M059J (cell line): ENCODE data around the gene FAM210B. TPM values are rescaled to one million over a fixed set of nuclear protein-coding genes. Genes with fewer than 3 reads are reported as not detected.
"Not testable (repeated sequence)": the region's sequence is repeated elsewhere in the genome, so short reads cannot be mapped to it uniquely, and the experiment has no call there.

Experiments used
- DNase-seq: peaks from one replicate; pipeline ENCODE4 v3.0.0-alpha.2; 2012; ENCODE audit warnings: low read depth
- total RNA-seq: library from RNA; depleted of rRNA; stranded (reverse); fragments of >200 nt; shearing (Covaris generic); gene quantifications from 2 replicates; pipeline ENCODE4 v1.2.3, GENCODE V29; 2014; rRNA removed

The FAM210B gene, protein sequence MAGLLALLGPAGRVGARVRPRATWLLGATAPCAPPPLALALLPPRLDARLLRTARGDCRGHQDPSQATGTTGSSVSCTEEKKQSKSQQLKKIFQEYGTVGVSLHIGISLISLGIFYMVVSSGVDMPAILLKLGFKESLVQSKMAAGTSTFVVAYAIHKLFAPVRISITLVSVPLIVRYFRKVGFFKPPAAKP
- 13.3 and 20.0 TPM in 2 replicates for total RNA-seq

DNA sequence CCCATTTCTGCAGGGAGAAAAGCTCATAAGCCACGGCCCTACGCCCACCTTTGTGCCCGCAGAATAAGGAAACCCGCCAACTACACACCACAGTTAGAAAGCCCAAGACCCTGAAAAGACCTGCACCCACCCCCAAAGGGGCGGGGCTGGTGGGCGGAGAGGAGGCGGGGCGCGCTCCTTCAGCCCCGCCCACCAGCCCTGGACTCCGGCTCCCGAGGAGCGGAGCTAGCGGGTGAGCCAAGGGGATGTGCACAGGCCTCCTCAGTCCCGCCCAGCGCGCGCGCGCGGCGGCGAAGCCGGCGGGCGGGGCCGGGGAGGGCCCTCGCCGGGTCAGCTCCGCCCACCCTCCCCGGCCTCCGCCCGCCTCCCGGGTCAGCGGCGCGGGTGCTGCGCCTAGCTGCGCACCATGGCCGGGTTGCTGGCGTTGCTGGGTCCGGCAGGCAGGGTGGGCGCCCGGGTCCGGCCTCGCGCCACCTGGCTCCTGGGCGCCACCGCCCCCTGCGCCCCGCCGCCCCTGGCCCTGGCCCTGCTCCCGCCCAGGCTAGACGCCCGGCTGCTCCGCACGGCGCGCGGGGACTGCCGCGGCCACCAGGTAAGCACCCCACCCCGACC lies at the start of gene FAM210B:
TSS of gene FAM210B (plus strand) at position 375 of the 612 bp plus-strand sequence. CDS start at position 407, 32 bp downstream.
- peak; percentile 92 for DNase-seq

DNA sequence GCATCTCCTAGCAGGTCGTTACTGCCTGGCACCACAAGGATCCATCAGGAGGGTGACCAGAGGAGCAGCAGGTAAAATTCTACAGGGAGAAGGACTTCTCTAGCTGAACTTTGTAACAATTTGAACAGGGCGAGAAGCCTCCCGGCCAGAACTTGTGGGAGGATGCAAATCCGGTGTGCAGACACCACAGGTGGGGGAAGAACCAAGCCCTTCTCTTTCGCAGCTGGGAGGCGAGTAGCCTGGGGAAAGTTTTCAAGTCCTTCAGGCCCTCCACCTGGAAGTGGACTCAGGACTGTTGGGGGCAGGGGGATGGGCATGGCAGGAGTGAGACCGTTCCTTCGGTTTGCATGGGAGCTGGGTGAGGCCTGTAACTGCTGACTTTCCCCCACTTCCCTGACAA lies 42.7 kb upstream of the FAM210B start:
- DNase-seq: no peak

DNA sequence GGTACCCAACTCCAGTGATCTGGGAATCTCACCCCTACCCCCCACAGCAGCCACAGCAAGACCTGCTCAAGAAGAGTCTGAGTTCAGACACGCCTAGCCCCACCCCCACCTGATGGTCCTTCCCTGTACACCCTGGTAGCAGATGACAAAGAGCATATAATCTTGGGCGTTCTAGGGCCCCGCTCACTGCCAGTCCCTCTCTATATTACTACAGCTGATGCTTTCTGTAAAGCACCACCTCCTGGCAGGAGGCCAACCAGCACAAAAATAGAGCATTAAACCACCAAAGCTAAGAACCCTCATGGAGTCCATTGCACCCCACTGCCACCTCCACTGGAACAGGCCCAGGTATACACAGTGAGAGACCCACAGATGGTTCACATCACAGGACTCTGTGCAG lies 42.3 kb upstream of the FAM210B start:
- no peak for DNase-seq

GRCh38 chr20:56322681-56323080 lies 36.1 kb upstream of the FAM210B start:
- DNase-seq: no peak

DNA sequence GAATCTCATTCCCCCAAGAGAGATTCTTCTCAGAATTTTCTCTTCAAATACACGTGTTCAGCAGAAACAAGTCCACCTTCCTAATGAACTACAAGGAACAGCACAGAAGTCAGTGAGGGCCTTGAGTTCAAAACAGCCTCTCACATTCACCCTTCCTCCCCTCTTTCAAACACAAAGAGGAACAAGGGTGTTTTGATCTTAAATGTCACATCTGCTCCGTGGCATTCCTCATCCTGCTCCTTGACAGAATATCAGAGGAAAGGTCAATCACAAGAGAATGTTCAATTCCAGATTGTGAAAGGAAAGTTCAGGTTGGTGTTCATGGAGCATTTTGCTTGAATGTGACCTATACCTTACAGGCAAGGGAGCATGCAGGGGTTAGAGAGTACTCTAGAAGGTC lies 35.6 kb upstream of the FAM210B start:
- DNase-seq: no peak

DNA sequence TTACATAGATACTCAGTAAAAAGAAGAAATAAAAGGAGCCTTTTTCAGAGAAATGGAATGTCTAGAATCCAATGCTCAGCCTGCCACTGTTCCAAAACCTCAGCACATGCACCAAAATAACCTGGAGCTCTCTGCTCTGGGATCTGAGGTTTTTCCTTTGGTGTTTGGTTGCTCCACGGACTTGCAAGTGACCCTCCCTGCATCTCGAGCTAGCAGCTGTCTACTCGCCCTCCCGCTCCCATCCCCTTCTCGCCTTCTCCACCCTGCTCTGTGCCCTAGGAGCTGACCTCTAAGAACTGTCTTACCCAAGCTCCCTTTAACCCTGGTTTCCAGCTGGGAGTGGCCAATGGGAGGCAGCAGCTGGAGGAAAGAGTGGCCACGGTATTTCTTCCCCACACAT lies 35.1 kb upstream of the FAM210B start:
- DNase-seq: no peak

GRCh38 chr20:56324806-56325205 lies 34.0 kb upstream of the FAM210B start:
- DNase-seq: no peak

DNA sequence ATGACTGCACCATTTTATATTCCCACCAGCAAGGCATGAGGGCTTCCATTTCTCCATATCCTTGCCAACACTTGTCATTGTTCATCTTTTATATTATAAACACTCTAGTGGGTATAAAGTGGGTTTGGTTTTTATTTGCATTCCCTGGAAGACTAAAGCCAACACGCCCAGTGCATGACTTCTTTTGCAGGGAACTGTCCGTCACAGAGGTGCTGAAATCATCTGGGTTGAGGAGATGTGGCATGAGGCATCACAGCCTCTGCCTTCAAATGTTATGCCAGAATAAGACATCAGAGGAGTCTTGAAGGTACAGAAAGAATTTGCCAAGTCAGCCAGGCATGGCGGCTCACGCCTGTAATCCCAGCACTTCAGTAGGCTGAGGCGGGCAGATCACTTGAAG lies 29.9 kb upstream of the FAM210B start:
- peak; percentile 35 for DNase-seq

DNA sequence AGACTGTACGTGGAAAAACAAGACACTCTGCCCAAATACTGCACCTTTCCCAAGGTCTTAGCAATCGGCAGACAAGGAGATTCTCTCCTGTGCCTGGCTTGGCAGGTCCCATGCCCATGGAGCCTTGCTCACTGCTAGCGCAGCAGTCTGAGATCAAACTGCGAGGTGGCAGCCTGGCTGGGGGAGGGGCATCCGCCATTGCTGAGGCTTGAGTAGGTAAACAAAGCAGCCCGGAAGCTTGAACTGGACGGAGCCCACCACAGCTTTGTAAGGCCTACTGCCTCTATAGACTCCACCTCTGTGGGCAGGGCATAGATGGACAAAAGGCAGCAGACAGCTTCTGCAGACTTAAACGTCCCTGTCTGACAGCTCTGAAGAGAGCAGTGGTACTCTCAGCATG lies 22.1 kb upstream of the FAM210B start:
- not testable (repeated sequence) for DNase-seq

- no peak for DNase-seq
These were observed 16.0 kb upstream of the FAM210B start for GRCh38 chr20:56342783-56343182.

GRCh38 chr20:56343861-56344381 lies 14.9 kb upstream of the FAM210B start:
- DNase-seq: peak; percentile 57

GRCh38 chr20:56345911-56346310 lies 12.9 kb upstream of the FAM210B start:
- DNase-seq: no peak

DNA sequence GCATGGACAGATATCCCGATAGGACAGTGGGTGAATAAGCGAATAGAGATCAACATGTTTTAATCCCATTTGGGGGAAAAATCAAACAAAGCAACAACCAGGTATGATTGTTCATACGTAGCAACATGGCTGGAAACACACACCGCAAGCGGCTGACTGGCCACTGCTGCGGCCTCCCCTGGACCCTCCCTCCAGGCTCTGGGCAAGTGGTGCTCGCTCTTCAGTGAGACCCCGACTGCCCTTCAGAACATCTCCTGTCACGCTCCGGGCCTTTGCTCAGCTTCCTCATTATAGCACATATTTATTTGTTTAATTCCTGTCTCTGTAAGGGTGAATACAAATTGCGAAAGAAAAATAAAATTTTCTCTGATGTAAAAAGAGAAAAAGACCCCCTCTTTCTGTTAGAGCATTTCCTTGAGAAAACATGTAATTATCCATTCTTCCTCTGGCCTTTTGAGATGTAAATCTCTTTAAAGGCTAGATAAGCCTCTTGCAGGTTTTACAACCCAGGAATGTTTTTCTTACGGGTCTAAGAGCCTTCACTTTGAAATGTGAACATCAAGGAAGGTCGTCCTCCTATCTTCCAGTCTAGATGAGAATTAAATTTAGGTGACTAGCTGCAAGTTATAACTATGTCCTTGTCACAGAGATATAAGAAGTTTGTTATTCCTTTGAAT lies 11.0 kb upstream of the FAM210B start:
- DNase-seq: no peak

- DNase-seq: no peak
These were observed 10.5 kb upstream of the FAM210B start for GRCh38 chr20:56348305-56348693.

DNA sequence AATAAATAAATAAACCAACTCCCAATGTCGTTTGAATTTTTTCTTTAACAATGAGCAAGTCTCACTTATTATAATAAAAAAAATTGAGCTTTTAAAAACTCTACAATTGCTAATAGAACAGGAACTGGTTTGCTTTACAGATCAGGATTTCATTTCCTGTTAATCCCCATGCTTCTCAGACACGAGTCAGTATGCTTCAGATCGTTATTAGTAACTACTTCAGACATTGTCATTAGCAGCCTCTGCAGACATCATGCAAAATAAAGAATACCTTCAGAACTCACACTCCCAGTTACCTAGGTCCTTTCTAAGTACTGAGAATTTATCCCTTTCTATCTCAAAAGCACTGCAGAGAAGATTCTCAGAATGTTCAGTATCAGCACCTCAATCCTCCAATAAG lies 10.0 kb upstream of the FAM210B start:
- DNase-seq: no peak

- peak; percentile 83 for DNase-seq
These were observed 7.9 kb upstream of the FAM210B start for GRCh38 chr20:56350842-56351241.

GRCh38 chr20:56352345-56353055 lies 6.3 kb upstream of the FAM210B start:
- DNase-seq: no peak

- no peak for DNase-seq
These were observed 5.4 kb upstream of the FAM210B start for GRCh38 chr20:56353356-56353755.

DNA sequence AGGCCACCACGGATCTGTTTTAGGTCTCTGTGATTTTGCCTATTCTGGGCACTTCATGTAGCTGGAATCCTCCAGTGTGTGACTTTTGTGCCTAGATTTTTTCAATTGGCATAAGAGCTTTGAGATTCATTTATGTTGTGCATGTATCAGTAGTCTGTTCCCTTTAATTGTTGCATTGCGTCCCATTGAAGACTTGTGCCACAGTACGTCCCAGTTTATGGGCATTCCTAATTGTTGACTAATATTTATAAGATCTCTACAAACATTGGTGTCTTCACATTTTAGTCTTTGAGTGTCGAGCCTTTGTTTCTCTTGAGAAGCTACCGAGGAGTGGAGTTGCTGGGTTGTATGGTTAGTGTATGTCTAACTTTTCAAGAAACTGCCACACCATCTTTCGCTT lies 704 bp upstream of the FAM210B start:
- peak; percentile 77 for DNase-seq

DNA sequence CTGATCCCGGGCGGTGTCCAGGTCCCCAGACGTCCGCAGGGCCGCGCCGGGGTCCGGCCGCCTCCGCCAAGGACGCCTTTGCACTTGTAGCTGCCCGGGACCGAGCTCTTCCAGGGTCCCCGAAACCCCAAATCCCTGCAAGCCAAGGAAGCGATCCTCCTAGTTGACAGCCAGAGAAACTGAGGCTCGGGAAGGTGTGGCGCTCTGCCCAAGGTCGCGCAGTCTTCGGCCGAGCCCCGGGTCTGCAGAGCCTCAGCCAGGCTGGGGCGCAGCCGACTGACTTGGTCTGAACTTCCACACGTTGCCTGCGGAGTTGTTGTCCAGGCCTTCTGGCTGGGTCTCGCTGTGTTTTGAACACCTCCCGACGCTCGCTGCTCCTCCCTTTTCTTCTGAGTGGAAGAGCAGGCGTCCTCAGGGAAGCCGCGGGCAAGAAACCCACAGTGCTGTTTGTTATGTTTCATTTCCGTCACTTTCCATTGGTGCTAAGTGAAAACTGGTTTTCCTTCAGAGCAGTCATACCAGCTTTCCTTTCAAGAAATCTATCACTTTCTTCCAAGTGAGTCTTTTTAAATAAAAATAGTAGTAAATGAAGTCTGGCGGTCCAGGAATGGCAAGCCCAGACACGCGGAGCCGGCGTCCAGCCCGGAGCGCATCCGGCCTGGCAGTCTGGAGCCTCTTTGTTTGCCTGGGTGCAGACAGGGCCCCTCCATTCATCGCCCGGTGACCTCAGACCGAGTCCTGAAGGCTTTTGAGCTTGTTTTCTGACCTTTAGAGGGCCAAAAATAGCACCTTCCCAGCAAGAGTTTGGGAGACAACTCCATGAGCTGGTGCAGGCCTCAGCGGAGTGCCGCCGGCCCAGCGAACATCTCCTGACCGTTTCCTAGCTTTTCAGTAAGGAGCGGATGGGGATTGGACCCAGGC lies 698 bp downstream of the FAM210B start:
- peak; percentile 81 for DNase-seq
